Stimulated activated CD4-positive, alpha-beta T cell treated with anti-CD3 and anti-CD28 coated beads, TNF-alpha, amount 100 ng/mL, for 1 hour (primary cell): ENCODE results near the gene TRAPPC5.
"Not testable (repeated sequence)": the region's sequence is repeated elsewhere in the genome, so short reads cannot be mapped to it uniquely, and the experiment has no call there.

Experiments
- DNase-seq, 3 donors: peaks; one replicate each; pipeline ENCODE4 v3.0.0-alpha.2; 2020; ENCODE audit warnings: low read depth in 3 of 3, low spot score in 1 of 3

TRAPPC5 gene

GRCh38 chr19:7680606-7681339 is at the start of gene TRAPPC5:
TSS of gene TRAPPC5 (plus strand) at chr19:7680833. CDS start at chr19:7682254, 1,421 bp downstream.
- peak; percentile 66 to 84 (median 82) for DNase-seq

- no peak for DNase-seq
Measured at GRCh38 chr19:7631577-7631976, 49.1 kb upstream of the TRAPPC5 start.

- DNase-seq: no peak
Measured at GRCh38 chr19:7632340-7633203, 48.1 kb upstream of the TRAPPC5 start.

GRCh38 chr19:7633698-7634097 is 46.9 kb upstream of the TRAPPC5 start, which contains the start of gene PCP2:
TSS of gene PCP2 (minus strand) at chr19:7633719. CDS start at chr19:7633457, 262 bp downstream.
- DNase-seq: no peak

GRCh38 chr19:7635670-7636069 is 45.0 kb upstream of the TRAPPC5 start:
- no peak for DNase-seq

- no peak for DNase-seq
Measured at GRCh38 chr19:7636317-7636690, 44.3 kb upstream of the TRAPPC5 start.

GRCh38 chr19:7636691-7637373 is 43.8 kb upstream of the TRAPPC5 start, which contains the start of gene STXBP2:
TSS of gene STXBP2 (plus strand) at chr19:7637110. CDS start at chr19:7637150, 40 bp downstream.
- peak; percentile 84 to 95 (median 95) for DNase-seq

GRCh38 chr19:7637374-7638256 is 43.0 kb upstream of the TRAPPC5 start:
- DNase-seq: no peak

- no peak for DNase-seq
Measured at GRCh38 chr19:7638802-7639465, 41.7 kb upstream of the TRAPPC5 start.

GRCh38 chr19:7639863-7640348 is 40.7 kb upstream of the TRAPPC5 start:
- no peak for DNase-seq

- DNase-seq: no peak
Measured at GRCh38 chr19:7640803-7641202, 39.8 kb upstream of the TRAPPC5 start.

- no peak for DNase-seq
Measured at GRCh38 chr19:7641290-7642276, 39.0 kb upstream of the TRAPPC5 start.

- no peak for DNase-seq
Measured at GRCh38 chr19:7642295-7643030, 38.2 kb upstream of the TRAPPC5 start.

- DNase-seq: no peak
Measured at GRCh38 chr19:7643031-7643415, 37.6 kb upstream of the TRAPPC5 start.

- DNase-seq: not testable (repeated sequence)
Measured at GRCh38 chr19:7643629-7644549, 36.7 kb upstream of the TRAPPC5 start.

GRCh38 chr19:7644550-7644877 is 36.1 kb upstream of the TRAPPC5 start:
- DNase-seq: no peak

- DNase-seq: no peak
Measured at GRCh38 chr19:7645163-7645562, 35.5 kb upstream of the TRAPPC5 start.
